ENCODE results near the gene TMEM208.

DNA sequence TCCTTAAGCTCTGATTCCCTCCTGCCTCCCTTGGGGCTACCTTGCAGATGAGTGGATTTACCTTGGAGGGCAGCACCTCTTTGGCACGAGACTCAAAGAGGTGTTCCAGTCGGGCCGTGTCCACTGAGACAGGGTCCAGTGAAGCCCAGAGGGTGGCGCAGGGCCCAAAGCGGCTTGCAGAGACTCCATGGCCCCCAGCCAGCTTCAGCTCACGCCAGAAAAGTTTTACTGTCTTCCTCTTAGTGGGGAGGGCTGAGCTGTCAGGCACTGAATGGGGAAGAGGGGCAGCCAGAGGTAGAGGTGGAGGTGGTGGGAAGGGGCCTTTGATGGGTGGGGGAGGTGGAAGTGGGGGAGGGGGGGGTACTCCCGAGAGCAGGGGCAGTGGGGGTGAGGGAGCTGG lies 6.7 kb downstream of the TMEM208 start:
- TF ChIP-seq POLR2AphosphoS5 (IDR thresholded peaks at IDR 0.05; ENCODE audit: borderline replicate concordance, low read depth, low read length), result no peak
- TF ChIP-seq EZH2 (IDR thresholded peaks at IDR 0.05), result no peak
- TF ChIP-seq FOXP2 (optimal IDR thresholded peaks at IDR 0.05; ENCODE audit: control extremely low read depth, extremely low read length, insufficient read depth), result no peak
